Stimulated activated CD8-positive, alpha-beta memory T cell treated with anti-CD3 and anti-CD28 coated beads, Interleukin-2, amount 100 ng/mL, for 1 hour (primary cell): Measurements from ENCODE around the gene SLC6A12.
"Not testable (repeated sequence)": the region's sequence is repeated elsewhere in the genome, so short reads cannot be mapped to it uniquely, and the experiment has no call there.

Experiments
- DNase-seq, 2 donors: peaks; one replicate each; pipeline ENCODE4 v3.0.0-alpha.2; 2020; ENCODE audit warnings: low read depth in 2 of 2

The SLC6A12 gene

DNA sequence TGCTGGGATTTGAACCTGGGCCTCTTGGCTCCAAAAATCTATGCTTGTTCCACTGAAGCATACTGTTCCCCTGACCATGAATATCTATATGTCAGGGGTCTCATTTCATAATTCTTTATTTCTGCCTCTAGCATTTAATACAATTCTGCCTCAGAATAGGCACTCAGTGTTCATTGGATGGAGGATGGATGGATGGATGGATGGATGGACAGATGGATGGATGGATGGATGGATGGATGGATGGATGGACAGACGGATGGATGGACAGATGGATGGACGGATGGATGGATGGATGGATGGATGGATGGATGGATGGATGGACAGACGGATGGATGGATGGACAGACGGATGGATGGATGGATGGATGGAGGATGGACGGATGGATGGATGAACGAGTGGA lies 3.1 kb upstream of the SLC6A12 start:
- not testable (repeated sequence) for DNase-seq

DNA sequence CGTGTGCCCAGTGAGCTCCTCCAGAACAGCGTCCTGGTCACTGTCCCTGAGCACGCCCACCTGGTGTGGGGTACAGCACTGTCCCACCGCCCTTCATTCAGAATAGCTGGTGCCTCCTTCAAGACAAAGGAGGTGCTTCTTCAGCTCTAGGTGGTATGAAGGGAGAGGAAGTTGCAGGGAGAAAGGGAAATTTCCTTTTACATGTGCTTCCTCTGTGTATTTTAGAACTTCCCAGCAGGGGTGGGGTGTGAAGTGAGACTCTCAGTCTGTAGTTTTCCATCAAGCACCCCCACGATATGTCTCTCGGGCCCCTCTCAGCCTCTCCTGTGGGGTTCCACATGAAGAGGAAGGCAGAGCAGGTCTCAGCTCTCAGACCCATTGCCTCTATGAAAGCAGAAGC lies 1.2 kb upstream of the SLC6A12 start:
- no peak for DNase-seq

DNA sequence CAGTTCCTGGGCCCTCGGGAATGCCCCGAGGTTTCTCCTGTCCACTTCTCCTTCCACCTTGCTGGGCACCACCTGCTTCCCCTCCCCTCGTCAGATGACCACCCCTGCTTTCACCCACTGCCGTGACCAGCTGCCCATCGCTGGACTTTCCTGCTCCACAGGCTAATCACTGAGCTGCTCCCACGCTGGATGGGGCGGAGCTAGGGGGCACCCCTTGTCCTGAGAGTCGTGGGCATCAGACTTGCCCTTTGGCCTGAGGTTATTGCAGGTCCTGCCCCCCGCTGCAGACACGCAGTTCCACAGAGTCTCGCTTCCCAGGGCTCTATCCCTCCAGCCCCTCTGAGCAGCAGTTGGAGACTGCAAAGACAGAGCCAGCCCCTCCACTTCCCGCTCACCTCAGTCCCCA lies 427 bp downstream of the SLC6A12 start:
- DNase-seq, result no peak

DNA sequence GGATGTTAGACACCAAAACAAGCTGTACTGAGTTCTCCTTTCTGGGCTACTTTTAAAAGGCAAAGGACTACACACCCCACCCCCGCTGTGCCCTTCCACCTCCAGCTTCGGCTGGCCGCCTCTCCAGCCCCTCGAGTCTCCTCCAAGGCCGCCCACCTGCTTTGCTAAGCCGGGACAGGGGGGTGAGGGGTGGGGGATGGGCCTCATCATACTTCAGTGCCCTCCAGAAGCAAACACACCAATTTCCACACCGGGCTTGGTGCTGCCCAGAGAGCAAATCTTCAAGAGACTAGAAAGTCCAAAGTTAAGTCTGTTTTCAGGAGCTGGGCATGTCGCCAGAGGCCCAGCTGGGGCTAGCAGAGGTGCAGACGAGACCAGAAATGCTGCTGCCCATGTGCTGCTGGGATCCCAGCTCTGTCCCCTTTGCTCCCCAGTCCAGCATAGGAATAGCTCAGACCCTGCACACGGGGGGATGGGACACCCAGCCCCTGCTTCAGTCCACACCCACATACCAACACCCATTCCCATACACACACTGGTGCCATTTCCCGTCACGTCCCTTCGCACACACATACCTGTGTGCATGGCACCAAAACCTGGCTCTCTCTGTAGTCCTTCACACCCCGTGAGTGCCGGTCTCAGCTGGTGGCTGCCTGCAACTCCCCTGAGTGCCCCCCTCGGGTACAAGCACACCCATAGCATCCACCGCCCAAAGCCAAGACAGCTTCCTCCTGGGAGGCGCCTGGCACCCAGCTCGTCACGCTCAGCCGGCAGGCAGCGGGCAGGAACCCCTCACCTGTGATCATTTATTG lies 1.0 kb downstream of the SLC6A12 start:
- no peak for DNase-seq

- no peak for DNase-seq
Measured at GRCh38 chr12:212415-212714, 1.6 kb downstream of the SLC6A12 start.

- DNase-seq, result no peak
Measured at GRCh38 chr12:211639-212414, 2.1 kb downstream of the SLC6A12 start.

GRCh38 chr12:211142-211465 lies 2.9 kb downstream of the SLC6A12 start:
- DNase-seq, result no peak

GRCh38 chr12:210277-211141 lies 3.4 kb downstream of the SLC6A12 start:
- no peak for DNase-seq

GRCh38 chr12:209851-210250 lies 4.1 kb downstream of the SLC6A12 start:
- DNase-seq, result no peak

GRCh38 chr12:209246-209645 lies 4.7 kb downstream of the SLC6A12 start:
- DNase-seq, result no peak

GRCh38 chr12:208813-209212 lies 5.1 kb downstream of the SLC6A12 start:
- no peak for DNase-seq

DNA sequence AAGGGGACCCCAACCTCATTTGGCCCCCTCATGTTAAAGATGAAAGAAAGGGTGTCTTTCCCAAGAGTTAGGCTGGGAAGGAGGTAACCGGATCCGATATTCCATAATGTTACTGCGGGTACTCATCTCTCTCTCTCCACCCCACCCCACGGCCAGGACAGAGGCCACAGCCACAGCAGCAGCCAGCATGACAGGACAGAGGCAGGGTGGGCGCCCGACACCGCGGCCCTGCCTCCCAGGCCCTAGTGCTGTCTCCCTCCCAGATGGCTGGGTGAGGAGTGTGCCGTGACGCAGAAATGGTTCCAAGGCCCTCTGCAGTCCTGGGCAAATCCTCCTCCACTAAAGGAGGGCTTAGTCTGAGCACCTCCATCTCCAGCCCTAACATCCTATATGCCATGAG lies 6.2 kb downstream of the SLC6A12 start:
- DNase-seq, result no peak

DNA sequence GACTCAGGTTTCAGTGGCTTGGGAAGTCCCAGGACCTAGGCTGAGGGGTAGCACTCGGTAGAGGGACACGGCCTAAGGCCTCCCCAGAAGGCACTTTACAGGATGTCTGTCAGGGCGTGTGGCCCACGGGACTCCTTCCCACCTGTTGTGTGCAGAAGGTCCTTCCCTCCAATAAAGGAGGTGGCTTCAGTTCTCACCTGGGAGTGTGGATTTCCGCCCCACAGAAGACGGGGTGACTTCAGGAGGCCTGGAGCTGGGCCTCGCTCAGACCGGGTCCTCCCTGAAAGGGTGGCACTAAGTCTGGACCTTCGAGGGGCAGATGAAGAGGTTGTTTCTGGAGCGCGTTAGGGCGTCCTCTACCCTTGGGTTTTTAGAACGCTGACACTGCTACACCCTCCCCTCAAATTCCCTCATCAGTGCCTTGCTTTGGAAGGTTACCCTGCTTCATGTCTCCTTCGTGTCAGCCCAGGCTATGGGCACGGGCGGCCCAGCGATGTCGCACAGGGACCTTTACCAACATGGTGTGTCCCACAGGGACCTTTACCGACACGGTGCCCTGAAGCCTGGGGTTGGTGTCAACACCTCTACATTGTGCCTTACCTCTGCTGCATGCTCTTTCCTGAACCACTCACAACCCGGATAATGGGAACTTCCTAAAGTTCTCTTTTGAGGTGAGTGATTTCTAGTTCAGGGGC lies 7.1 kb downstream of the SLC6A12 start:
- no peak for DNase-seq

- DNase-seq, result no peak
Measured at GRCh38 chr12:205026-205425, 8.9 kb downstream of the SLC6A12 start.

DNA sequence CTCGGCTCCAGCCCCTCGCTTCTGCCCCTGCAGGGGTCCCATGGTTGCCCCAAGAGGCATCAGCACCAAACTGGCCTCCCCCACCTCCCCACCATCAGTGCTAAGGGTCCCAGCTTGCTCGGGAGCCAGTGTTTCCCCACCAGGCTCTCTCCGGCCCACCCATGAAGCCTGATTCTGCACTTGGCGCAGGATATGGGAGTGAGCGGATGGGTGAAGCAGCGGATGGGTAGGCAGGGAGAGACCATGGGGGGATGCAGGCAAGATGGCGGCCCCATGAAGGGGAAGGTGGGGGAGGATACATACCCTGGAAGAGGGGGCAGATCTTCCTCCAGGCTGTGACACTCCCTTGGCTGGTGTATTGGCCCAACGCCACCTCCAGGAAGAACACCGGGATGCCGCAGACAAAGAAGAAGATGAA lies 9.7 kb downstream of the SLC6A12 start:
- DNase-seq, result no peak

DNA sequence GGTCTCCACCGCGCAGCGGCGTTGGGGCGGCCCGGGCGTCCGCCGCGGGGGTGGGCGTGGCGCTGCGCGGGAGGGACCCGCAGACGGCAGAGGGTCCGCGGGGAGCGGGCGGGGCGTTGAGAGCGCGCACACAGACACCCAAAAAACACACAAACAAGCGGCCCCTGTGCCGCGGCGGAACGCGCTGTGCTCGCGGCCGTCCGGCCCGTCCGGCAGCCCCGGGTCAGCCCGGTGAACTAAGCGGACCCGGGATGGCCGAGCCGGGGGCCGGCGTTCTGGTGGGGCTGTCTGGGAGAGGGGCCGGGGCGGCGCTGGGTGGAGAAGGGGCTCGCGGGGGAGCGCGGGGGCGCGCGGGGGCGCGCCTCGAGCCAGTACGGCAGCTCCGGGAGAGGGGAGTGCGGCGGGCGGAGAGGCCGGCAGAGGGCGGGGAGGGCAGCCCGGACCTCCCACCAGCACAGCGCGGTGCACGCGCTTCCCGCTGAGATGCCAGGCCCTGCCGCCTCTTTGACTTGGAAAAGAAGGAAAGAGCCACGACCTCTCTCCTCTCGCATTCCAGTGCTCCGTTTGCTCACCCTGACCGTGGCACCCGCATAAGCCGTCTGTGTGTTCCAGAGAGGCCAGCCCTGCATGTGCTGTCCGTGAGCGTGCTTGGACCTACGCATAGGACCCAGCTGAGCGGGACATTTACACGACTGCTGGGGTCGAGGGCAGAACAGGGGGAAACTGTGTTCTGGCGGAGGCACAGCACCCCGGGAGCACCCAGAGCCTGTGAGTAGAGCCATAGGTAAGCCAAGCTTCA lies 10.3 kb downstream of the SLC6A12 start:
- DNase-seq, result no peak

GRCh38 chr12:203074-203461 lies 10.9 kb downstream of the SLC6A12 start:
- DNase-seq, result no peak

GRCh38 chr12:202081-202731 lies 11.8 kb downstream of the SLC6A12 start:
- no peak for DNase-seq

GRCh38 chr12:201361-201760 lies 12.6 kb downstream of the SLC6A12 start:
- no peak for DNase-seq

DNA sequence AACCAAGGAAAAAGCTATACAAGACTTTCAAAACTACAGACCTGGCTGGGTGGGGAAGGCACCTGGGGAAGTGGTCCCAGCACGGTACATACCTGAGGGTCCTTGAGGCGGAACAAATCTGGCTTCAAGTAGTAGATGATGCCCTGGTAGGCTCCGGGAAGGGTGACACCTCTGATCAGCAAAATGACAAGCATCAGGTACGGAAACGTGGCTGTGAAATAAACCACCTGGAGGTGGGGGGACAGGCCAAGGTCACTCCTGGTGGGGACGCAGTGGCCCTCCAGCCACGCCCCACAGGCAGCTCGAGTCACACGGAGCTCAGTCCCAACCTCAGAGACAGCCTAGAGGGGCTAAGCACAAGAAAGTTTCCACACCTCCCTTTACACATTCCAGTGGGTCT lies 15.3 kb downstream of the SLC6A12 start:
- DNase-seq, result no peak
